ENCODE measurements around the gene CDK5RAP3. TPM values are rescaled to one million over a fixed set of nuclear protein-coding genes. Genes with fewer than 3 reads are reported as not detected.

The CDK5RAP3 gene
- polyA plus RNA-seq, 1 of the 3 experiments (the other 2 are of a cell fraction): 208 TPM

- peaks cover 10% of the 10 kb centered on the region for H3F3A ChIP-seq (replicated peaks; ENCODE audit: insufficient read depth)
- H3K9ac ChIP-seq: no peak overlapping the region
- no peak for DNase-seq
- H3K4me1 ChIP-seq (ENCODE audit: control insufficient read depth in 1 of 2, insufficient read depth in 2 of 2, low read depth in 1 of 2, low read length in 1 of 2): peaks cover 20 to 25% of the 10 kb centered on the region in 2 experiments; a peak in 3 of 4 replicates
- H2AFZ ChIP-seq (ENCODE audit: low read depth): no peak overlapping the region
- TF ChIP-seq ELF1 (IDR thresholded peaks at IDR 0.05): no peak
- no peak for TF ChIP-seq TEAD4 (IDR thresholded peaks at IDR 0.05; ENCODE audit: borderline replicate concordance, insufficient read depth)
- TF ChIP-seq TAF1 (IDR thresholded peaks at IDR 0.05; ENCODE audit: borderline replicate concordance, low read depth, low read length): no peak
- TF ChIP-seq POLR2AphosphoS5 (IDR thresholded peaks at IDR 0.05; ENCODE audit: low read depth, low read length): no peak
- TF ChIP-seq USF1 (IDR thresholded peaks at IDR 0.05; ENCODE audit: borderline replicate concordance, low read depth): no peak
- no peak for TF ChIP-seq PBX3 (IDR thresholded peaks at IDR 0.05)
- TF ChIP-seq FOSL2 (IDR thresholded peaks at IDR 0.05; ENCODE audit: borderline replicate concordance, low read depth): no peak
- TF ChIP-seq GABPA (IDR thresholded peaks at IDR 0.05; ENCODE audit: low read depth): no peak
- no peak for TF ChIP-seq SIN3A (IDR thresholded peaks at IDR 0.05; ENCODE audit: borderline replicate concordance, low read depth, low read length)
- TF ChIP-seq FOXJ3 (CRISPR knock-in tag; IDR thresholded peaks at IDR 0.05): no peak
- TF ChIP-seq MXI1 (IDR thresholded peaks at IDR 0.05; ENCODE audit: low read depth, low read length): no peak
- no peak for TF ChIP-seq RCOR1 (IDR thresholded peaks at IDR 0.05; ENCODE audit: low read length)
- TF ChIP-seq NFIC (IDR thresholded peaks at IDR 0.05; ENCODE audit: borderline replicate concordance): no peak
- no peak for TF ChIP-seq CHD2 (IDR thresholded peaks at IDR 0.05; ENCODE audit: low read length, partially characterized antibody)
- no peak for TF ChIP-seq ZBTB33 (IDR thresholded peaks at IDR 0.05; ENCODE audit: borderline replicate concordance, low read depth)
- TF ChIP-seq REST (IDR thresholded peaks at IDR 0.05; ENCODE audit: low read depth, low read length): no peak
- no peak for TF ChIP-seq SMC3 (IDR thresholded peaks at IDR 0.05; ENCODE audit: low read depth, low read length)
- no peak for TF ChIP-seq USF2 (IDR thresholded peaks at IDR 0.05; ENCODE audit: borderline replicate concordance, low read depth, low read length)
- TF ChIP-seq TCF12 (IDR thresholded peaks at IDR 0.05): no peak
- no peak overlapping the region for H3K4me3 ChIP-seq (ENCODE audit: low read depth in 2 of 2, low read length in 1 of 2)
- H4K20me1 ChIP-seq (ENCODE audit: insufficient read depth): no peaks in the 10 kb centered on the region
- H3K36me3 ChIP-seq (replicated peaks in 1 of 2; ENCODE audit: control insufficient read depth in 1 of 2, insufficient read depth in 2 of 2, low read length in 1 of 2): peaks cover 2 to 11% of the 10 kb centered on the region in 2 experiments
- ChIA-PET CTCF (interaction anchor here (1.0 to 41.8 kb wide), 7 partner anchors 8 to 128 kb away, joined by 3 to 1752 read pairs (median 22); partner anchors contain the start of genes PNPO, PRR15L and SCRN2), POLR2A (no interaction called here)
- H3K9me2 ChIP-seq: no peaks in the 10 kb centered on the region
- no peaks in the 10 kb centered on the region for H3K27me3 ChIP-seq (ENCODE audit: insufficient read depth)
- 95% methylated on average over 5 of the region's 5 CpGs for WGBS (ENCODE audit: low lambda C conversion rate)
- H3K79me2 ChIP-seq (ENCODE audit: insufficient read depth): peaks cover 23% of the 10 kb centered on the region
- no peak overlapping the region for H3K4me2 ChIP-seq
- peak overlapping the region in 1 of 2 experiments; percentile 66; a peak in 1 of 4 replicates for H3K27ac ChIP-seq (ENCODE audit: low read depth in 2 of 2, low read length in 1 of 2)
- H3K9me3 ChIP-seq: no peaks in the 10 kb centered on the region
Observed at GRCh38 chr17:47968836-47969235, 2.1 kb upstream of the CDK5RAP3 start.

Data from SK-N-SH (cell line).